Smooth muscle cell (in vitro differentiated cells): ENCODE data around the gene TECR. TPM values are rescaled to one million over a fixed set of nuclear protein-coding genes. Genes with fewer than 3 reads are reported as not detected.
A peak's percentile ranks its signal among the peaks of the same experiment; 100 is the strongest.

Experiments
- DNase-seq: peaks from one replicate; lab custom pipeline; 2025; ENCODE audit not compliant: unreplicated experiment; lab: John Stamatoyannopoulos, UW
- H2AFZ ChIP-seq: fragments of 200-600 bp; sonication (generic); 2 replicates; pipeline ENCODE4 v1.6.0; 2016; ENCODE audit warnings: antibody characterized with exemption, low read depth, mild to moderate bottlenecking
- H3F3A ChIP-seq: fragments of 200-600 bp; sonication (generic); 2 replicates; pipeline ENCODE4 v1.6.0; 2017; ENCODE audit warnings: antibody characterized with exemption, low read depth
- H3K27ac ChIP-seq: fragments of 200-600 bp; sonication (generic); 2 replicates; pipeline ENCODE4 v1.5.1; 2016; ENCODE audit warnings: low read depth, mild to moderate bottlenecking
- H3K27me3 ChIP-seq: fragments of 200-600 bp; sonication (generic); 2 replicates; pipeline ENCODE4 v1.6.1; 2016; ENCODE audit warnings: low read depth, mild to moderate bottlenecking
- H3K36me3 ChIP-seq: fragments of 200-600 bp; sonication (generic); 2 replicates; pipeline ENCODE4 v1.5.1; 2016; ENCODE audit warnings: low read depth
- H3K4me1 ChIP-seq: fragments of 200-600 bp; sonication (generic); 2 replicates; pipeline ENCODE4 v1.5.1; 2016; ENCODE audit warnings: low read depth
- H3K4me2 ChIP-seq: fragments of 200-600 bp; sonication (generic); 2 replicates; pipeline ENCODE4 v1.6.0; 2016; ENCODE audit warnings: mild to moderate bottlenecking
- H3K4me3 ChIP-seq: fragments of 200-600 bp; sonication (generic); 2 replicates; pipeline ENCODE4 v1.5.1; 2016; ENCODE audit warnings: mild to moderate bottlenecking
- H3K79me2 ChIP-seq: fragments of 200-600 bp; sonication (generic); 2 replicates; pipeline ENCODE4 v1.6.0; 2016; ENCODE audit warnings: low read depth, mild to moderate bottlenecking
- H3K9ac ChIP-seq: fragments of 200-600 bp; sonication (generic); 2 replicates; pipeline ENCODE4 v1.6.0; 2016; ENCODE audit warnings: low read depth
- H3K9me3 ChIP-seq: fragments of 200-600 bp; sonication (generic); replicated peaks from 2 replicates; pipeline ENCODE4 v1.5.1; 2016; ENCODE audit warnings: low read depth
- H4K20me1 ChIP-seq: fragments of 200-600 bp; sonication (generic); 2 replicates; pipeline ENCODE4 v1.6.0; 2016; ENCODE audit warnings: low read depth
- CTCF ChIP-seq: fragments of 200-600 bp; sonication (generic); IDR thresholded peaks from 2 replicates; pipeline ENCODE4 v1.5.1; 2017; ENCODE audit warnings: borderline replicate concordance, mild to moderate bottlenecking, antibody characterized with exemption; ENCODE audit not compliant: insufficient read depth, poor library complexity, severe bottlenecking
- WGBS: methylation state at CpG from one replicate; pipeline ENCODE4 v1.1.7; 2016; ENCODE audit warnings: low lambda C conversion rate; 5-methylcytosine and 5-hydroxymethylcytosine counted together
- polyA plus RNA-seq: library from polyadenylated mRNA; unstranded; fragments of >200 nt; fragmentation: Nextera tagmentation; extraction: Ambion mirVana; gene quantifications from 2 replicates; pipeline ENCODE4 v1.2.1, GENCODE V29; 2016
- total RNA-seq: library from RNA; depleted of rRNA; stranded (reverse); fragments of >200 nt; gene quantifications from 2 replicates; pipeline ENCODE4 v1.2.3, GENCODE V29; 2014

Gene TECR
- total and polyA plus RNA-seq, 2 experiments from 2014 or later, result 86.1 to 216 TPM

DNA sequence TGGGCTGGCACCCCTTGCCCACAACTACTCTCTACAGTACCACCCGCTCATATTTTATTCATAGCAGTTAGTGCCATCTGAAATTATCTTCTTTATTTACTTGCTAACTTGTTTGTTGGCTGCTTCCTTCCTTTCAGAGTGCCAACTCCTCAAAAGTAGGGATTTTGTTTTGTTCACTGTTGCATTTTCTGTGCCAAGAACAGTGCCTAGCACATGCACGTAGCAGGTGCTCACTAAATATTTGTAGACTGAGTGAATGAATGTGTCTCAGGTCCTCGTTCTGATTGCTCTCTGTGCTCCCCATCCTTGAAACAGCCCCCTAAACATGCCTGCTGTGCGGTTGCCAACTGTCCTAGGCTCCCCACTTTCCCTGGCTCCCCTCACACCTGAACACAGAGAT lies 35.0 kb upstream of the TECR start:
- peaks cover 14% of the 10 kb centered on the region for H3K4me1 ChIP-seq
- no peak for DNase-seq
- WGBS, result 95% methylated on average over 4 of the region's 4 CpGs
- TF ChIP-seq CTCF, result no peak
- H2AFZ ChIP-seq, result no peak overlapping the region
- H3K9me3 ChIP-seq, result no peaks in the 10 kb centered on the region
- no peak overlapping the region for H3K9ac ChIP-seq
- peak overlapping the region; percentile 90 for H3K4me2 ChIP-seq
- peak overlapping the region; percentile 70 for H3K27ac ChIP-seq
- no peaks in the 10 kb centered on the region for H3F3A ChIP-seq
- H4K20me1 ChIP-seq, result peaks cover 35% of the 10 kb centered on the region
- H3K4me3 ChIP-seq, result peak overlapping the region; percentile 75
- no peaks in the 10 kb centered on the region for H3K36me3 ChIP-seq
- peaks cover 48% of the 10 kb centered on the region for H3K79me2 ChIP-seq
- no peaks in the 10 kb centered on the region for H3K27me3 ChIP-seq

GRCh38 chr19:14494910-14495671 lies 34.3 kb upstream of the TECR start:
- peak overlapping the region; percentile 4 for H2AFZ ChIP-seq
- peak overlapping the region; percentile 70 for H3K27ac ChIP-seq
- peak overlapping the region; percentile 90 for H3K4me2 ChIP-seq

DNA sequence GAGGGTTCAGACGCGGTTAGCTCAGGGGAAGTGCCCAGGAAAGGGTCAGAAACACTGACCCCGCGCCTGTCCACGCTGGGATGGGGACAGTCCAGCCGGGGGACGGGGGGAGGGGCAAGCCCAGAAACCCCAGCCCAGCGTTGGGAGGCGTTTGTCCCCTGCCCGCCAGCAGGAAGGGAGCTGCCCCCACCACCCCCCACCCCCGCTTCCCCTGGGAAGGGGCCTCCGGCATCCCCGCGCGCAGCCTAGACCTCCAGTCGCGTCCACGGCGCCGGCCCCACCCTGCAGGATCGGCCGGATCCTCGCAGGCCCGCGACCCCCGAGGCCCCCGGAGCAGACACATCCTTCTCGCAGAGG lies 33.7 kb upstream of the TECR start:
- Histone ChIP-seq H3K9me3 (no peaks in the 10 kb centered on the region), H3K27ac (peak overlapping the region; percentile 70), H3K4me1 (peaks cover 14% of the 10 kb centered on the region), H3K9ac (peak overlapping the region; percentile 56), H3K4me3 (peak overlapping the region; percentile 75), H3F3A (no peaks in the 10 kb centered on the region), H3K79me2 (peaks cover 48% of the 10 kb centered on the region), H2AFZ (peak overlapping the region; percentile 4), H3K4me2 (peak overlapping the region; percentile 90), H4K20me1 (peaks cover 35% of the 10 kb centered on the region), H3K27me3 (no peaks in the 10 kb centered on the region), H3K36me3 (no peaks in the 10 kb centered on the region)
- TF ChIP-seq CTCF, result no peak
- DNase-seq, result no peak
- WGBS, result 1% methylated on average over 13 of the region's 28 CpGs

More at GRCh38 chr19:14494910-14495671, 34.3 kb upstream of the TECR start:
- H3K9ac ChIP-seq, result peak overlapping the region; percentile 56
- peak overlapping the region; percentile 75 for H3K4me3 ChIP-seq
- no peaks in the 10 kb centered on the region for H3K27me3 ChIP-seq
- peaks cover 14% of the 10 kb centered on the region for H3K4me1 ChIP-seq
- no peak for TF ChIP-seq CTCF
- peaks cover 48% of the 10 kb centered on the region for H3K79me2 ChIP-seq
- no peaks in the 10 kb centered on the region for H3F3A ChIP-seq
- no peaks in the 10 kb centered on the region for H3K36me3 ChIP-seq
- H3K9me3 ChIP-seq, result no peaks in the 10 kb centered on the region
- peaks cover 35% of the 10 kb centered on the region for H4K20me1 ChIP-seq
- DNase-seq, result no peak
- WGBS, result 48% methylated on average over 13 of the region's 14 CpGs
